ENCODE results near the gene GLUL. TPM values are rescaled to one million over a fixed set of nuclear protein-coding genes. Genes with fewer than 3 reads are reported as not detected.

GLUL gene
- total and polyA plus RNA-seq, 2 of the 4 experiments (the other 2 are of a cell fraction): 131 to 385 TPM

GRCh38 chr1:182370532-182370931 is 21.1 kb downstream of the GLUL start:
- H4K20me1 ChIP-seq (ENCODE audit: insufficient read depth, low read length): no peaks in the 10 kb centered on the region
- H3K23ac ChIP-seq (ENCODE audit: low read depth, low read length): no peak overlapping the region
- H3K27me3 ChIP-seq (ENCODE audit: control insufficient read depth, insufficient read depth, low read length): peaks cover 3% of the 10 kb centered on the region
- no peaks in the 10 kb centered on the region for H3K9me1 ChIP-seq (ENCODE audit: insufficient read depth, low read length)
- H2BK15ac ChIP-seq (ENCODE audit: low read depth, low read length): no peak overlapping the region
- H3K9ac ChIP-seq (ENCODE audit: low read depth, low read length): no peak overlapping the region
- TF ChIP-seq SMC3 (IDR thresholded peaks at IDR 0.05; ENCODE audit: low read depth, low read length) (no peak), MAZ (IDR thresholded peaks at IDR 0.05; ENCODE audit: borderline replicate concordance, low read depth, low read length) (no peak), CTCF (conservative IDR thresholded peaks at IDR 0.05; ENCODE audit: low read depth, low read length) (no peak), RFX5 (IDR thresholded peaks at IDR 0.05; ENCODE audit: low read depth, low read length) (no peak), NFE2L2 (IDR thresholded peaks at IDR 0.05; ENCODE audit: low read depth, low read length) (no peak), RAD21 (IDR thresholded peaks at IDR 0.05; ENCODE audit: low read length) (no peak), MAFK (IDR thresholded peaks at IDR 0.05; ENCODE audit: low read depth, low read length) (no peak), ELK1 (IDR thresholded peaks at IDR 0.05; ENCODE audit: borderline replicate concordance, low read depth, low read length) (no peak), MXI1 (IDR thresholded peaks at IDR 0.05; ENCODE audit: borderline replicate concordance, low read depth, low read length) (no peak)
- WGBS, 2 experiments (ENCODE audit: extremely low coverage in 2 of 2, insufficient read length in 1 of 2): no CpG with 5 or more reads among the region's 3 CpGs
- H2AFZ ChIP-seq (replicated peaks; ENCODE audit: low read length, poor library complexity): no peak overlapping the region
- H4K8ac ChIP-seq (ENCODE audit: low read depth in 2 of 2, low read length in 2 of 2): no peak overlapping the region
- no peak overlapping the region for H2BK5ac ChIP-seq (ENCODE audit: low read depth, low read length, poor library complexity, severe bottlenecking)
- DNase-seq (no peak), ATAC-seq (ENCODE audit: low read depth) (no peak)
- H3K4me3 ChIP-seq (ENCODE audit: insufficient read depth, low read depth, low read length): no peak overlapping the region
- no TSS peak for BruUV-seq (replicated peaks)
- ChIA-PET POLR2A (ENCODE audit: unreplicated experiment) (no interaction called here), CTCF (interaction anchor here (0.6 kb wide), 1 partner anchor 171 kb away, joined by 3 read pairs; no protein-coding TSS in a partner anchor)
- no peak overlapping the region for H3K14ac ChIP-seq (replicated peaks; ENCODE audit: low read depth, low read length)
- H2BK120ac ChIP-seq (ENCODE audit: low read depth, low read length): no peak overlapping the region
- H3K18ac ChIP-seq (ENCODE audit: low read depth, low read length): no peak overlapping the region
- no peaks in the 10 kb centered on the region for H3K4me1 ChIP-seq (ENCODE audit: control insufficient read depth, insufficient read depth, low read length)
- H3K4ac ChIP-seq (ENCODE audit: low read depth, low read length): no peak overlapping the region
- no peaks in the 10 kb centered on the region for H3K79me1 ChIP-seq (ENCODE audit: low read depth in 1 of 2, low read length in 2 of 2)
- no peak overlapping the region for H3K4me2 ChIP-seq (ENCODE audit: low read depth, low read length)
- H3K36me3 ChIP-seq (ENCODE audit: control insufficient read depth, insufficient read depth, low read length): no peaks in the 10 kb centered on the region
- no peak overlapping the region for H3K56ac ChIP-seq (ENCODE audit: extremely low read depth, insufficient read depth, low read length)
- no peak overlapping the region for H4K91ac ChIP-seq (ENCODE audit: insufficient read depth, low read depth, low read length)
- no peak overlapping the region for H2BK20ac ChIP-seq (ENCODE audit: low read depth, low read length)
- no peaks in the 10 kb centered on the region for H3K9me3 ChIP-seq (ENCODE audit: control insufficient read depth, insufficient read depth, low read length)
- in situ Hi-C loops (cut with MboI; ENCODE audit: low sequenced_read_pairs) (no loop called here), dilution Hi-C loops (cut with HindIII; ENCODE audit: low sequenced_read_pairs, unreplicated experiment) (no loop called here), intact Hi-C loops (cut with micrococcal nuclease) (no loop called here)
- H2AK5ac ChIP-seq (ENCODE audit: low read depth, low read length): no peak overlapping the region
- H2AK9ac ChIP-seq (replicated peaks; ENCODE audit: low read depth, low read length, poor library complexity): no peak overlapping the region
- H3K27ac ChIP-seq (ENCODE audit: insufficient read depth, low read length): no peak overlapping the region
- no peak overlapping the region for H4K5ac ChIP-seq (ENCODE audit: low read depth, low read length)
